Activated CD8-positive, alpha-beta memory T cell treated with anti-CD3 and anti-CD28 coated beads for 36 hours (primary cell): Measurements from ENCODE around the gene MIA3. TPM values are rescaled to one million over a fixed set of nuclear protein-coding genes. Genes with fewer than 3 reads are reported as not detected.

Experiments
- CTCF ChIA-PET: fragments of 350-600 bp; sonication (Branson Sonifier 250); formaldehyde crosslinking; loops from one replicate; lab custom pipeline; 2021; ENCODE audit warnings: antibody characterized with exemption; lab: Charles Lee
- POLR2A ChIA-PET: fragments of 350-600 bp; sonication (Branson Sonifier 250); formaldehyde crosslinking; loops from one replicate; lab custom pipeline; 2021; ENCODE audit warnings: antibody characterized with exemption; lab: Charles Lee
- total RNA-seq, 2 experiments: library from RNA; stranded (reverse); gene quantifications; one replicate each; pipeline ENCODE4 v1.2.3, GENCODE V29; 2021

The MIA3 gene
- total RNA-seq, 2 experiments from 2014 or later = 33.9 to 42.9 TPM

DNA sequence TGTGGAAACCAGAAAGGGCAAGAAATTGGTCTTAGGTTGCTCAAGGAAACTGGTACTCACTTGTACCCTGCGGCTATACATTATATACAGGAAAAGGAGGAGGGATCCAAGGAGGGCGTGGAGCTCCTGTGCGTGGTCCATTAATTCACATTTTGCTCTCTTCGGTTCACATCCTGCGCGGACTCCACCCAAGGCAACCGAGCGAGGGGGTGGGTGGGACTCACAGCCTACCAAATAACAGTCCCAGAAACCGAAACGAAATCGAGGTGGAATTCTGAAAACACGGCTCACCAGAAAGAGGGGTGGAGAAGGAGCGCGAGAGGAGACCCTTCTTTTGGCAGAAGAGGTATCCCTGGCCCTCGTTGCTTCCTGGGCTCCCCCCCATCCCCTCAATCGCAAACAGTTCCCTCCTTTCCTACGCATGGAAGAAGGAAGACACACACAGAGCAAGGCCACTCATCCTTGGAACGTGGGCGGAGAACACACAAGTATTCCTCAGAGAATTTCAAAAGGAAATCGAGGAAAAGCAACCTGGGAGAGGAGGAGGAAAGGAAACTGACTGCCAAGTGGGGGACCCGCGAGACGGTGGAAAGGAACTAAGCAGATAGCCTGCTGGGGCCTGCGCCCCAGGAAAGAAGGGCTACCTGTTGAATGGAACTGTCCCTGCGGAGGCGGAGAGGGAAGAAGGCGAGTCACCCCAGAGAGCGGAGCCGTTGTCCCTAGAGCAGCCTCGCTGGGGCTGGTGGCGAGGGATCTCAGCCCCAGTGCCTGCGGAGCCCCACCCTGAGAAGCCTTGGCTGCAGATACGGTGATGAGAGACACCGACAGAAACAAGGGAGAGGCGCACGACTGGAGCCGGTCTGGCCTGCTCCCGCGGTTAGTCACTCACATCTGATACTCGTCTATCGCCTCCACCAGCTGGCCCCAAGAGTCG, 93.7 kb downstream of the MIA3 start:
- POLR2A ChIA-PET = no interaction called here
- CTCF ChIA-PET = no interaction called here

DNA sequence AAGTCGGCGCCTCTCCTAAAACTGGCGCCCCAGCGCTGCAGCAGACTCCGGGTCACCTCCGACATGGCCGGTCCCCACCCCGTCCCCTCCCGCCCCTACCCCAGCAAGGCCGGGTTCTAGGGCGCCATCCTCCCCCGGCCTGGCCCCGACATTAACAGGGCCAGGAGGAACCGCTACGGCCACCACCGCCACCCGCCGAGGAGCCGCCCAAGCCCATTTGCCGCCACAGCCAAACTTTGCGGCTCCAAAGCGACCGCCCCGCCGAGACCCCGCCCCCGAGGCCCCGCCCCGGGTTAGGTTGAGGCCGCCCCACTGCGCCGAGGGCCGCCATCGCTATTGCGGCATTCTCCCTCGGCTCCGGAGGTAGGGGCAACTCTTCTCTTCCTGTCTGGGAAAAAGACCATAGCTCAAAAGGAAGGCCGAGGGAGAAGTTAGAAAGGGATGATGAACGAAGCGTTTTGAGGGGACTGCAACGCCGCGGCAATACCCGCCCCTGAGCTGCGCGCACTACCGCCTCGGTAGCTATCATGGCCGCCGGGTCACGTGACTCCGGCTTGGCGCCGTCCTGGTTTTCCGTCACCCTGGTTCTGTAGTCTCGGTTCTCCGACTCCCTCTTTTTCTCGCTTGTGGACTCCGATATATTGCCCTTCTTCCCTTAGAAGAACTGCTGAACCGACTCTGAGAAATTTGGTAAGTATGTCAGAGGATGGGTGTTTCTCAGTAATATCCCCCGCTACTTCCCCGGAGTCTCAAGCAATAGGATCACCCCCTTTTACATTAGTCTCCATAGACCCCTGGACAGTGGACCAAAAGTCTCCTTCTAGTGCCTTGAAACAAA, 94.6 kb downstream of the MIA3 start, which contains the start of the genes AIDA and BROX:
Gene AIDA (minus strand): TSS at position 239 of the 838 bp plus-strand sequence. CDS start 174 bp downstream, at position 65.
Gene BROX (plus strand): TSS at position 312 of the 838 bp plus-strand sequence. CDS start 3,136 bp downstream, outside the sequence.
- CTCF ChIA-PET = interaction anchor here (1.1 kb wide), 1 partner anchor 67 kb away, joined by 5 read pairs; no protein-coding TSS in a partner anchor
- POLR2A ChIA-PET = interaction anchor here (0.6 to 1.2 kb wide), 3 partner anchors 68 to 295 kb away, joined by 3 to 6 read pairs (median 3); no protein-coding TSS in a partner anchor

- ChIA-PET POLR2A (interaction anchor here (0.6 to 1.2 kb wide), 4 partner anchors 69 to 294 kb away, joined by 3 to 6 read pairs (median 3); no protein-coding TSS in a partner anchor), CTCF (interaction anchor here (0.6 to 1.1 kb wide), 2 partner anchors 68 to 79 kb away, joined by 3 to 5 read pairs; no protein-coding TSS in a partner anchor)
These were observed 95.4 kb downstream of the MIA3 start for GRCh38 chr1:222713091-222713961.

GRCh38 chr1:222716393-222716792, 98.5 kb downstream of the MIA3 start:
- ChIA-PET POLR2A (no interaction called here), CTCF (no interaction called here)

Other genes with a start within 250 kb of the MIA3 start
- under 1 TPM; 0.34 to 0.65 TPM for gene HHIPL2, start 70.0 kb upstream of the MIA3 start, total RNA-seq
- 10 to 100 TPM; 22.8 to 25.2 TPM for gene TAF1A, start 28.2 kb upstream of the MIA3 start, total RNA-seq
- 10 to 100 TPM; 59.2 to 60.9 TPM for gene AIDA, start 94.4 kb downstream of the MIA3 start, total RNA-seq
- gene BROX, start 94.5 kb downstream of the MIA3 start, total RNA-seq = 10 to 100 TPM; 38.1 to 38.3 TPM
- gene FAM177B, start 119.1 kb downstream of the MIA3 start, total RNA-seq = not detected
- 1 to 10 TPM; 2.1 to 2.4 TPM for gene DISP1, start 196.9 kb downstream of the MIA3 start, total RNA-seq